ENCODE results near the gene TUBGCP3.

The TUBGCP3 gene

DNA sequence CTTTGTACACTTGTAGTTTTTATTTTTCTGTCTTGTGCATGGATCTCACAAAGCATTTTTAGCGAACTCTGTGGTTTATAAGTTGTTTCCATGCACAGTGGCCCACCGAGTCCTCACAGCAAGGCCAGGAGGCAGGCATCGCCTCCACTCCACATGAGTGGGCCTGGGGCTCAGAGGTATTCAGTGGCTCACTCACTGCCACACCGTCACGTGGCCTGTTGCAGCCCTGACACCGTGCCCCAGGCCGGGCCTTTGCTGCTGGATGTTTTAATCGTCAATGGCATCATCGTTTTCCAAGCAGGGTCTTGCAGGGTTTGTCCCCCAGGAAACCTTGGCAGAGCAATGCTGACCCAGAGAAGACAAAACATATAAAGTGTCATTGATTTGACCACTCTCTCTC is 152.0 kb downstream of the TUBGCP3 start:
- DNase-seq = no peak
